ENCODE results near the gene NT5C3A. TPM values are rescaled to one million over a fixed set of nuclear protein-coding genes. Genes with fewer than 3 reads are reported as not detected.

Gene NT5C3A
- total RNA-seq, 3 donors from 2014 or later, result 62.1 to 107 (median 93.8) TPM

- Histone ChIP-seq H3K4me3 (no peak overlapping the region), H3K4me1 (ENCODE audit: low read depth) (no peaks in the 10 kb centered on the region), H3K36me3 (ENCODE audit: low read depth) (no peaks in the 10 kb centered on the region), H3K9me3 (no peaks in the 10 kb centered on the region)
- ATAC-seq, result peak; percentile 31
- no peak for TF ChIP-seq CTCF (IDR thresholded peaks at IDR 0.05)
- DNase-seq, result no peak
- intact Hi-C loops (cut with DNase I, micrococcal nuclease), result no loop called here
These were observed 29.1 kb upstream of the NT5C3A start for GRCh38 chr7:33091641-33092191.

DNA sequence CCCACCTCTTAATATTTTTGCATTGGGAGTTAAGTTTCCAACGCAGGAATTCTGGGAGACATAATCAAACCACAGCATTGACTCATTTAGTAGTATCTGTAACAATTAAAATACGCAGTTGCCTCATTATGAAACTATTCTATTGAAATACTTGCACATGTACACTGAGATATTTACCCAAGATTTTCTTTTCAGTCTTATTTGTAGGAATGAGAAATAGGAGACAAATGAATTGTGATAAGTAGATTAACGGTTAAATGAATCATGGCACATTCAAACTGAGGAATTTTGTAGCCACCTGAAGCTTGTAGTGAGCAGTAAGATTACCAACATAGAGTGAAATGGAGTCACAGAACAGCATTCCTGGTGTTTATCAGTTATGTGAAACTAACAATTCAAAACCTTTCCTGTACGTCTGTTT is 28.5 kb upstream of the NT5C3A start:
- DNase-seq (no peak), ATAC-seq (no peak)
- intact Hi-C loops (cut with DNase I, micrococcal nuclease), result no loop called here
- Histone ChIP-seq H3K9me3 (no peaks in the 10 kb centered on the region), H3K4me3 (no peak overlapping the region), H3K36me3 (ENCODE audit: low read depth) (no peaks in the 10 kb centered on the region), H3K4me1 (ENCODE audit: low read depth) (no peaks in the 10 kb centered on the region)
- no peak for TF ChIP-seq CTCF (IDR thresholded peaks at IDR 0.05)

DNA sequence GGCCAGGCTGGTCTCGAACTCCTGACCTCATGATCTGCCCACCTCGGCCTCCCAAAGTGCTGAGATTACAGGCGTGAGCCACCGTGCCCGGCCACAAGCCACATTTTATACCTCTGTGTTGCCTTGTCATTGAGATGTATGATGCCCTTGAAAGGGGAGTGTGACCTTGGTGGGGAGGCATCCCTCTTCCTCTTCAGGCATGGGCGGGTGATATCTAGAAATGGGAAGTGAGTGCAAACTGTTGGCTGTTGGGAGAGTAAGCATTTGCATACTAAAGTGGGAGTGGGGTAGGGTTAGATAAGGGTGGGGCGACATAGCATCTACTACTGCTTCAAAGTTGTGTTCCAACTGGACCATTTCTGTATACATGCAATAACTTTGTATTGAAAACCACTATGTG is 26.6 kb upstream of the NT5C3A start:
- H3K4me3 ChIP-seq, result no peak overlapping the region
- DNase-seq (no peak), ATAC-seq (no peak)
- intact Hi-C loops (cut with DNase I, micrococcal nuclease), result no loop called here
- no peaks in the 10 kb centered on the region for H3K4me1 ChIP-seq (ENCODE audit: low read depth)
- H3K9me3 ChIP-seq, result no peaks in the 10 kb centered on the region
- TF ChIP-seq CTCF (IDR thresholded peaks at IDR 0.05), result no peak
- no peaks in the 10 kb centered on the region for H3K36me3 ChIP-seq (ENCODE audit: low read depth)

DNA sequence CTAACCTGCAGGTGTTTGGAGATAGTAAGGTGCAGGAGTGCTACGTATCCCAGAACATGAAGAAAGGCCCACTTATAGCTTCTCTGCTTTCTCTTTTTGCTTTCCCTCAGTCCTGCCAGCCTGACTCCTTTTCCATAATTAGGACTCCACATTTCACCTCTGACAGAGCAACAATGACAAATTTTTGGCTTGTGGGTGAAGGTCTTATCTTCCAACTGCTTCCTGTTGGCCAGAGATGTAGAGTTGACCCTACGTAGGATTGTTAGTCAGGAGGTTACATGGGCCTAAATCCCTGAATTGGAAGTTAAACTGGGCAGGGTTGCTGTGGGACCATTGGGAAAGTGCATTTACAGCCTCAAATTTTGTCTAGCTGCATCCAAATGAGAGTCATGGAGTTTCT is 25.3 kb upstream of the NT5C3A start:
- Histone ChIP-seq H3K4me3 (no peak overlapping the region), H3K9me3 (no peaks in the 10 kb centered on the region), H3K4me1 (ENCODE audit: low read depth) (no peaks in the 10 kb centered on the region), H3K36me3 (ENCODE audit: low read depth) (no peaks in the 10 kb centered on the region)
- DNase-seq, result no peak
- TF ChIP-seq CTCF (IDR thresholded peaks at IDR 0.05), result no peak
- ATAC-seq, result no peak
- intact Hi-C loops (cut with DNase I, micrococcal nuclease), result no loop called here

GRCh38 chr7:33087356-33087755 is 24.8 kb upstream of the NT5C3A start:
- ATAC-seq (no peak), DNase-seq (no peak)
- Histone ChIP-seq H3K36me3 (ENCODE audit: low read depth) (no peaks in the 10 kb centered on the region), H3K4me1 (ENCODE audit: low read depth) (no peaks in the 10 kb centered on the region), H3K9me3 (no peaks in the 10 kb centered on the region), H3K4me3 (no peak overlapping the region)
- intact Hi-C loops (cut with DNase I, micrococcal nuclease), result no loop called here
- TF ChIP-seq CTCF (IDR thresholded peaks at IDR 0.05), result no peak
